Calu3 (cell line): ENCODE data around the gene SYN1. TPM values are rescaled to one million over a fixed set of nuclear protein-coding genes. Genes with fewer than 3 reads are reported as not detected.

Experiments
- BruUV-seq: library from RNA; stranded (reverse); fragments of 400-500 nt; replicated peaks from 2 replicates; lab custom pipeline; 2021; lab: Mats Ljungman, UMichigan
- CTCF ChIA-PET: fragments of 300-600 bp; sonication (Branson Sonifier 250); formaldehyde crosslinking; loops from one replicate; lab custom pipeline; 2022; ENCODE audit warnings: antibody characterized with exemption; lab: Charles Lee
- DNase-seq: peaks from one replicate; pipeline ENCODE4 v3.0.0; 2022
- H3K27ac Mint-ChIP-seq: one replicate; pipeline ENCODE4 v1.8.0; 2022; ENCODE audit warnings: mixed read lengths; ENCODE audit not compliant: unreplicated experiment
- H3K27me3 Mint-ChIP-seq: one replicate; pipeline ENCODE4 v1.8.0; 2022; ENCODE audit warnings: mixed read lengths; ENCODE audit not compliant: unreplicated experiment
- H3K36me3 Mint-ChIP-seq: one replicate; pipeline ENCODE4 v1.8.0; 2022; ENCODE audit warnings: mild to moderate bottlenecking, moderate library complexity, mixed read lengths; ENCODE audit not compliant: insufficient read depth, unreplicated experiment
- H3K4me1 Mint-ChIP-seq: one replicate; pipeline ENCODE4 v1.8.0; 2022; ENCODE audit warnings: mild to moderate bottlenecking, low read depth, mixed read lengths; ENCODE audit not compliant: unreplicated experiment
- H3K4me3 Mint-ChIP-seq: one replicate; pipeline ENCODE4 v1.8.0; 2022; ENCODE audit warnings: mild to moderate bottlenecking, low read depth, moderate library complexity, mixed read lengths; ENCODE audit not compliant: unreplicated experiment
- H3K9me3 Mint-ChIP-seq: one replicate; pipeline ENCODE4 v1.8.0; 2022; ENCODE audit warnings: low read depth, mixed read lengths; ENCODE audit not compliant: unreplicated experiment
- intact Hi-C: fragments of 100-400 bp; cut with micrococcal nuclease; formaldehyde crosslinking; loops from one replicate; pipeline ENCODE4 v1.10.0; 2022; ENCODE audit not compliant: unreplicated experiment
- total RNA-seq: library from RNA; stranded (reverse); gene quantifications from 2 replicates; pipeline ENCODE4 v1.2.3, GENCODE V29; 2022
- TF ChIP-seq, protein P1 (sequence below): fragments of 200-600 bp; IDR thresholded peaks from one replicate; pipeline ENCODE4 v1.8.0; 2022; ENCODE audit warnings: antibody characterized with exemption; ENCODE audit not compliant: unreplicated experiment

The SYN1 gene
- total RNA-seq, 1 experiment from 2014 or later: 0.21 TPM

DNA sequence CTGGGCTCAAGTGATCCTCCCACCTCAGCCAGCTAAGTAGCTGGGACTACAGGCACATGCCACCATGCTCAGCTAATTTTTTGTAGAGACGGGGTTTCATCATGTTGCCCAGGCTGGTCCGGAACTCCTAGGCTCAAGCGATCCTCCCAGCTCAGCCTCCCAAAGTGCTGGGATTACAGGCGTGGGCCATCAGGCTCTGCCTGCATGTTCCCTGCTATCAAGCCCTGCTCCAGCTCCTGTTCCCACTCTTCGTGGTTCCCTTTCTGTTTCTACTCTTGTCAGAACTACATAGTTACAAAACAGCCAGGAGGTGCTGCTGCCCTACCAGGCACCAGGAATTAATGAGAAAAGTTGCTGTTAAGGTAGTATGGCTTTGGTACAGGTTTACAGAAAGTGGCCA, 28.7 kb downstream of the SYN1 start:
- Mint-ChIP-seq H3K4me1 (peaks cover 9% of the 10 kb centered on the region), H3K4me3 (no peak overlapping the region), H3K9me3 (no peaks in the 10 kb centered on the region), H3K27ac (no peak overlapping the region), H3K36me3 (peaks cover 6% of the 10 kb centered on the region), H3K27me3 (no peaks in the 10 kb centered on the region)
- CTCF ChIA-PET: no interaction called here
- intact Hi-C loops: no loop called here
- TF ChIP-seq, protein P1, sequence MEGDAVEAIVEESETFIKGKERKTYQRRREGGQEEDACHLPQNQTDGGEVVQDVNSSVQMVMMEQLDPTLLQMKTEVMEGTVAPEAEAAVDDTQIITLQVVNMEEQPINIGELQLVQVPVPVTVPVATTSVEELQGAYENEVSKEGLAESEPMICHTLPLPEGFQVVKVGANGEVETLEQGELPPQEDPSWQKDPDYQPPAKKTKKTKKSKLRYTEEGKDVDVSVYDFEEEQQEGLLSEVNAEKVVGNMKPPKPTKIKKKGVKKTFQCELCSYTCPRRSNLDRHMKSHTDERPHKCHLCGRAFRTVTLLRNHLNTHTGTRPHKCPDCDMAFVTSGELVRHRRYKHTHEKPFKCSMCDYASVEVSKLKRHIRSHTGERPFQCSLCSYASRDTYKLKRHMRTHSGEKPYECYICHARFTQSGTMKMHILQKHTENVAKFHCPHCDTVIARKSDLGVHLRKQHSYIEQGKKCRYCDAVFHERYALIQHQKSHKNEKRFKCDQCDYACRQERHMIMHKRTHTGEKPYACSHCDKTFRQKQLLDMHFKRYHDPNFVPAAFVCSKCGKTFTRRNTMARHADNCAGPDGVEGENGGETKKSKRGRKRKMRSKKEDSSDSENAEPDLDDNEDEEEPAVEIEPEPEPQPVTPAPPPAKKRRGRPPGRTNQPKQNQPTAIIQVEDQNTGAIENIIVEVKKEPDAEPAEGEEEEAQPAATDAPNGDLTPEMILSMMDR: no peak
- no peak for DNase-seq
- no TSS peak for BruUV-seq

GRCh38 chrX:47587906-47588735, 31.5 kb downstream of the SYN1 start:
- BruUV-seq: no TSS peak
- CTCF ChIA-PET: no interaction called here
- Mint-ChIP-seq H3K36me3 (peaks cover 16% of the 10 kb centered on the region), H3K27me3 (no peaks in the 10 kb centered on the region), H3K4me1 (peaks cover 27% of the 10 kb centered on the region), H3K4me3 (no peak overlapping the region), H3K9me3 (no peaks in the 10 kb centered on the region), H3K27ac (no peak overlapping the region)
- intact Hi-C loops: no loop called here
- TF ChIP-seq, protein P1: no peak
- DNase-seq: no peak

DNA sequence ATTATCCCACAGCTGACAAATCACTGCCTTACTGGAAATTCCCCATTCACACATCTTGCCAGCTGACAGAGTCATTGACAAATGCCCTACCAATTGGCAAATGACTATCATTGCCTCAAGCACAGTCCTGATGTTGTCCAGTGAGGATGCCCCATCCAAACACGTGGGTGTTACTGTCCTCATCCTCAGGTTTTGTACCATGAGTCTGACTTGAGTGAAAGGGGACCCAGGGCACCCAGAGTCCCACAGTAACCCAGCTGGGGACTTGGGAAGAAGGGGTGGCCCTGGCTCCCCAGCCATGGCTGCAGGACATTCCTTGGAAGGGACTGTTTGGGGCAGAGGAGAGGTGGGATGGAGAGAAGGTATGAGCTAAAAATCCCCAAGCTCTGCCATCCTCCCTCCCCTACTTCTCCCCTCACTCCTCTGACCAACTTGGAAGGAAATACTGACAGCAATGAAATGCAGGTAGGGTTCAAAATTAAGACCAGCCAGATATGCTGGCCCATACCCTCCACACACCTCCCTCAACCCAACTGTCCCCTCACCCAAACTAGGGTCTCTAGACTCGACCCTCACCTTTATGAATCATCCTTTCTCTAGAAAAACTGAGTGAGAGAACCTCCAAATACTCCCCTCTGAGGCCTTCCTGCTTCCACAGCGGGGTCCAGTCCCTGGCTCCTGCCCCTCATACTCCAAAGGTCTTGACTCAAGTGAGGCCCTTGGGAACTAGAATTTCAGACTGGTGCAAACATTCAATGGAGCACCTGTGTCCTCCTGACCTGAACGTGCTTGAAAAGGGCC, 32.4 kb downstream of the SYN1 start:
- H3K27me3 Mint-ChIP-seq: no peaks in the 10 kb centered on the region
- peaks cover 27% of the 10 kb centered on the region for H3K4me1 Mint-ChIP-seq
- H3K27ac Mint-ChIP-seq: no peak overlapping the region
- H3K9me3 Mint-ChIP-seq: no peaks in the 10 kb centered on the region
- H3K36me3 Mint-ChIP-seq: peaks cover 20% of the 10 kb centered on the region
- BruUV-seq: no TSS peak
- TF ChIP-seq, protein P1: no peak
- no peak for DNase-seq
- CTCF ChIA-PET: no interaction called here
- no peak overlapping the region for H3K4me3 Mint-ChIP-seq
- intact Hi-C loops: no loop called here

- TF ChIP-seq, protein P1: no peak
- intact Hi-C loops: no loop called here
- CTCF ChIA-PET: no interaction called here
- Mint-ChIP-seq H3K4me1 (peaks cover 36% of the 10 kb centered on the region), H3K36me3 (peaks cover 31% of the 10 kb centered on the region), H3K4me3 (no peak overlapping the region), H3K9me3 (no peaks in the 10 kb centered on the region), H3K27ac (no peak overlapping the region), H3K27me3 (no peaks in the 10 kb centered on the region)
- DNase-seq: no peak
- no TSS peak for BruUV-seq
Observed at GRCh38 chrX:47586043-47586787, 33.4 kb downstream of the SYN1 start.
